GM18520 (cell line): Measurements from ENCODE around the gene WDR19.
"Not testable (repeated sequence)": the region's sequence is repeated elsewhere in the genome, so short reads cannot be mapped to it uniquely, and the experiment has no call there.

ENCODE experiments used
- ATAC-seq: cut with Tn5 transposase; IDR thresholded peaks from one replicate; pipeline ENCODE4 v1.9.1; 2021; ENCODE audit not compliant: unreplicated experiment

WDR19 gene

DNA sequence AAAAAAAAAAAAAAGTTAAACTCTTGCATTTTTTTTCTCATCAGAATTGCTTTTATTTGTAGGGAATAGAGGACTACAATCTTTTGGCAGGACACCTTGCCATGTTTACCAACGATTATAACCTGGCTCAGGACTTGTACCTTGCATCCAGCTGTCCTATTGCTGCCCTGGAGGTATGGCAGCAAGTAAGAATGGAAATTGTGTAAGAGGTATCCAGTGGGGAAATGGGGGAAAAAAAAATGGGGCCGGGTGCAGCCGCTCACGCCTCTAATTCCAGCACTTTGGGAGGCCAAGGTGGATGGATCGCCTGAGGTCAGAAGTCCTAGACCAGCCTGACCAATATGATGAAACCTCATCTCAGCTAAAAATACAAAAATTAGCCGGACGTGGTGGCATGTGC is 49.8 kb downstream of the WDR19 start:
- ATAC-seq, result no peak

DNA sequence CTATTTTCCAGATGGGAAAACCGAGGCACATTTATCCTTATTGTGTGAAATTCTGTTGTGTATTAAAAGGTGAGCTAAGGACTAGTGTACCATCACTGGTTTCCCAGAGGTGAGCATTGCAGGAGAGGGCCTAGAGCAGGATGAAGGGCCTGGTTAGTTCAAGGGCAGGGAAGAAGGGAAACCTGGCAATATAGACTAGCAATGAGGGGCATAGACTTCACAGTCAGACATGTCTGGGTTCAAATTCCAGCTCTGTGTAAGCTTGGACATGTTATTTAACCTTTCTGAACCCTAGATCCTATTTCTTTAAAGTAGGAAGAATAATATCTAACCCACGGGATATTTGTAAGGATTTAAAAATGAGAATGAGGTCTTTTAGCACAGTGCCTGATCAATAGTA is 50.8 kb downstream of the WDR19 start:
- ATAC-seq, result no peak

GRCh38 chr4:39233783-39234182 is 51.5 kb downstream of the WDR19 start:
- no peak for ATAC-seq

GRCh38 chr4:39235021-39235420 is 52.7 kb downstream of the WDR19 start:
- no peak for ATAC-seq

DNA sequence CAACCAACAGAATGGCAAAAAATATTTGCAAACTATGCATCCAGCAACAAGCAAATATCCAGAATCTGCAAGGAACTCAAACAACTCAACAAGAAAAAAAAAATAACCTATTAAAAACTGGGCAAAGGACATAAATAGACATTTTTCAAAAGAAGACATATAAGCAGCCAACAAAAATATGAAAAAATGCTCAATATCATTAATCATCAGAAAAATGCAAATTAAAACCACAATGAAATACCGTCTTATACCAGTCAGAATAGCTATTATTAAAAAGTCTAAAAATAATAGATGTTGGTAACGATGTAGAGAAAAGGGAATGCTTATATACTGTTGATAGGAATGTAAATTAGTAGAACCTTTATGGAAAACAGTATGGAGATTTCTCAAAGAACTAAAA is 53.4 kb downstream of the WDR19 start:
- no peak for ATAC-seq

GRCh38 chr4:39237179-39237578 is 54.9 kb downstream of the WDR19 start:
- no peak for ATAC-seq

DNA sequence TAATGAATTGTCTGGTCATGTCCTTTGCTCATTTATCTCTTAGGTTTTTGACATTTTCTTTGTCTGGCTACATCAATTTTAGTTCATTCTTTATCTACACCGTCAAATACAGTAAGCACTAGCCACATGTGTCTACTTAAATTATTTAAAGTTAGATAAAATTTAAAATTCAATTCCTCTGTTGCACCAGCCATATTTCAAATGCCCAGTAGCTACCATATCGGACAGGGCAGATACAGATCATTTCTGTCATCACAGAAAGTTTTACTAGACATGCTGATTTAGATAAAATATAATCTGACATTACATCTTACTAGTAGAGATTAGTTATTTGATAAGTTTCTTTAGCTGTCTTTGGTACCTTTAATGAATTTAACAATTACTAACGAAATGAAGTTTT is 61.1 kb downstream of the WDR19 start:
- ATAC-seq, result no peak

GRCh38 chr4:39255266-39255665 is 72.9 kb downstream of the WDR19 start:
- ATAC-seq, result no peak

DNA sequence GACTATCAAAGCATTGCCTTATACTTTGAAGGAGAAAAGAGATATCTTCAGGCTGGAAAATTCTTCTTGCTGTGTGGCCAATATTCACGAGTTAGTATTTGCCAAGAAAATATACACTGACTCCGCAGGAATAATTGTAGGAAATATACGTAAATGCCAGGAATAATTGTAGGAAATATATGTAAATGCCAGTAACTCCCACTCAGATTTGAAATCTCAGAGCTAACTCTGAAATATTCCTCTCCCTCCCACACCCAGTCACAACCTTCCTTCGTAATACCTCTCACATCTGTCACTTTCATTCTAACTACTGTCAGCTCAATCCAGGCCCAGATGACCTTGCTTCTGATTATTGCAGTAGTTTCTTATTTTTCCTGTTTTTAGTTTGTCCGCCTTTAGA is 73.5 kb downstream of the WDR19 start:
- no peak for ATAC-seq

GRCh38 chr4:39256436-39256835 is 74.1 kb downstream of the WDR19 start:
- no peak for ATAC-seq

DNA sequence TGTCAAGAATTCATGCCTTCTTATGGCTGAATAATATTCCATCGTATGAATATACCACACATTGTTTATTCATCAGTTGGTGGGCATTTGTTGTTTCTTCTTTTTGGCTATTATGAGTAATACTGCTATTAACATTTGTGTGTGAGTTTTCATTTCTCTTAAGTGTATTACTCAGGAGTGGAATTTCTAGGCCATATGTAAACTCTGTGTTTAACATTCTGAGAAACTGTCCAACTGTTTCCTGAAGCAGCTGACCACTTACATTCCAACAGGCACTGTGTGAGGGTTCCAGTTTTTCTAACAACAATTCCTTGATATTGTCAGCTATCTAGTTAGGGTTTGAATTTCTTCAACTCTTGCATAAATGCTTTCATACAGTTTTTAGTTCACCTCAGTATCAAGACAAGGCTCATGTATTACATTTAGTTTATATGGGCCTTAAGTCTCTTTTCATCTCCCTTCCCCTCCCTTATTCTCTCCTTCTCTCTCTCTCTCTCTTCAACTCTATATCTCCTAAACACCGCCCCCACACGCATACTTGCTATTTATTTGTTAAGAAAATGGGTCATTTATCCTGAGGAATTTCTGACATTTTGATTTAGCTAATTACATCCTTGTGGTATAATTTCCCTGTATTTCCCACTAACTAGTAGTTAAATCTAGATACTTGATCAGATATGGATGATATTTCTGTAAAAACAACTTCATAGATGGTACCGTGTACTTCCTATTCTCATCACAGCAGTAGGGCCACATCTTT is 77.4 kb downstream of the WDR19 start:
- ATAC-seq, result no peak

GRCh38 chr4:39263895-39264294 is 81.6 kb downstream of the WDR19 start:
- ATAC-seq, result no peak

DNA sequence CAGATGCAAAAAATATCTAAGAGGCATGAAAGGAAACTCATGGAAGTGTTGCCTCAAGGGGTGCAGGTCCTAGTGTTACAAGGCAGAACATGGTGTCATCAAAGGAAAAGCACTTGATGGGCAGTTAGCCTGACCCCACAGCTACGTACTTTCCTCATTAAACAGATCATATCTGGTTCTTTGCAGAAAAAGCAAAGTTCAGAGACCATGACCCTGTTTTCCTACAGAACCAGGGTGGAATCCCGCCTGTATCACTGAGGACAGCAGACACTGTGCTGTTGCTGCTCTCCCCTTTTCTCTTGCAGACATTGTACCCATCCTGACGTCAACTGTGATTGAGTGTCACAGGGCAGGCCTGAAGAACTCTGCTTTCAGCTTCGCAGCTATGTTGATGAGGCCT is 92.2 kb downstream of the WDR19 start:
- ATAC-seq, result no peak

- not testable (repeated sequence) for ATAC-seq
Observed at GRCh38 chr4:39277661-39278060, 95.3 kb downstream of the WDR19 start.

GRCh38 chr4:39278476-39278875 is 96.1 kb downstream of the WDR19 start:
- ATAC-seq, result no peak

DNA sequence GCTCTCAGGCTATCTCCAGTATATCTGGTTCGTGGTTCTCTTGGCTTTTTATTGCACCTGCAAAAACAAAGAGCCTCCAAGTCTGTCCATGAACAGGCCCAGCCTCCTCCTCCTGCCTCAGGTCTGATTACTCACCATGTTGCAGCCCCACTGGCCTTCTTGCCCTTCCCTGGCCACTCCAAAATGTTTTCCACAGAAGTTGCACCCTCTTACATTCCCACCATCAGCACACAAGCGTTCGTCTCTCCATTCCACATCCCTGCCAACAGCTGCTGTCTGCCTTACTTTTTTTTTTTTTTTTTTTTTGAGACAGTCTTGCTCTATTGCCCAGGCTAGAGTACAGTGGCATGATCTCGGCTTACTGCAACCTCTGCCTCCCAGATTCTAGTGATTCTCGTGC is 97.1 kb downstream of the WDR19 start:
- ATAC-seq, result no peak

GRCh38 chr4:39280770-39281169 is 98.4 kb downstream of the WDR19 start:
- no peak for ATAC-seq

- ATAC-seq, result no peak
Observed at GRCh38 chr4:39285111-39285795, 102.9 kb downstream of the WDR19 start.

- ATAC-seq, result no peak
Observed at GRCh38 chr4:39285853-39286252, 103.5 kb downstream of the WDR19 start.

DNA sequence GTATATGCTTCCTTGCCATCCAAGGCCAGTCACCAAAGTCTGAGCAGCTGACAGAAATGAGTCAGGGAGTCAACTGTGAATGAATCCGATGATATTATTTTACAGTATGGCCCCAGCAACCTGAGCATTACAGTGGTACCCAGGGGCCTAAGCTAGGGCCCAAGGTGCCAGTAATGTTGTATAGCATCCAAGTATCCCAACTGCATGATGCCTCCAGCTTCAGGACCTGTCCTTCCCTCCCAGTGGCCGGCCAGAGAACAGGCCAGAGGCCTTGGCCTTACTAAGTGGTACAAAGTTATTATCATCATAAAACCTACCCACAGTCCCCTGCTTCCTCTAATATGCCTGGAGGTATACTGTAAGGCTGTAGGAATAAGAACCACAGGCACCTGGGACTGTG is 103.9 kb downstream of the WDR19 start:
- ATAC-seq, result no peak

DNA sequence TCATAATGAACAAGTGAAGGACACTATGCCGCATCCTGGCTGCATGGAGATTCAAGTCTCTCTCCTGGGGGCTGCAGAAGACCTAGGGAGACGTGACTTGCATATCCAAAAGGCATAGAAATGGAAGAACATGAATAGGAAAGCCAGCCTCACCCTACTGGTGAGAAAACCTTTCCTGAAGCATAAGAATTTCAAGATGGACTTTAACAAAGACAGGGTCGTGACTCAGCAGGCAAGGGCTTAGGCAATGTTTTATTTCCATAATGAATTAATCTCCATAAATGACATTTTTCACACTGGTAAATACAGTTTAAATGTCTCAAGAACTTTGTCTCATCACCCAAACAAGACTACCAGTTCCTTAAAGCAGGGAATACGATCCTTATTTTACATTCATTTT is 104.9 kb downstream of the WDR19 start:
- ATAC-seq, result no peak

DNA sequence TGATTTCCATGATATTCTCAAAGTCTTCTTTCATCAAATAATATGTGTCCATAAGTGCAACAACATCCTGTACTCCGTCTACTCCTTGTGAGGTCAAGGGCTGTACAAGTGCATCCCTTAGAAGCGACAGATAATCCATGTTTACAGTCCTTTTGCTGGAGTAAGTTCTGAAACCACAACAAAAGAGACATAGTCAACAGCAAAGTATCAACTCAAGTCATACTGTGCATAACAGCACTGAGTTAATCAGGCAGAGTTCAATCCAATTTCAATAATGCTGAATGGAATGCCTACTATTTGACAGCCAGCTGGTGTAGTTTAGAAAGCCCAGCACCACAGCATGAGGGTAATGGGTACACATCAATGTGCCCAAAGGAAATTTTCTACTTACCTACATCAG is 109.4 kb downstream of the WDR19 start:
- no peak for ATAC-seq

DNA sequence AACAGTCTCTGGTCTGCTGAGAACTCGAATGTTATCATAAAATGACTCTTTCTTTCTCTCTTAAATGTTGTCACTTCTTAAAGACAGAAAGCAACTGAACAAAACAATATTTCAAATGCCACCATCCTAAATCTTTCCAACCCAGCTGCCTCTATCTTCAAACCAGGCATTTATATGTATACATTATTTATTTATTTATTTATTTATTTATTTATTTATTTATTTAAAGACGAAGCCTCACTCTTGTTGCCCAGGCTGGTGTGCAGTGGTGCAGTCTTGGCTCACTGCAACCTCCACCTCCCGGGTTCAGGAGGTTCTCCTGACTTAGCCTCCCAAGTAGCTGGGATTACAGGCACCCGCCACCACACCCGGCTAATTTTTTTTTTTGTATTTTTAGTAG is 110.1 kb downstream of the WDR19 start:
- not testable (repeated sequence) for ATAC-seq
